Fibroblast of villous mesenchyme (primary cell): Measurements from ENCODE around the gene RNF133. TPM values are rescaled to one million over a fixed set of nuclear protein-coding genes. Genes with fewer than 3 reads are reported as not detected.

Source experiments
- DNase-seq: peaks from one replicate; pipeline ENCODE4 v3.0.0-alpha.2; 2010; ENCODE audit warnings: low read depth
- H3K4me3 ChIP-seq: 2 replicates; pipeline ENCODE4 v1.5.1; 2011; ENCODE audit warnings: low read depth, mild to moderate bottlenecking, low read length
- total RNA-seq: library from RNA; depleted of rRNA; stranded (reverse); fragments of >200 nt; gene quantifications from 2 replicates; pipeline ENCODE4 v1.2.3, GENCODE V29; 2012
- TF ChIP-seq, protein P1 (sequence below): IDR thresholded peaks from 2 replicates; pipeline ENCODE4 v1.5.1; 2012; ENCODE audit warnings: low read depth, mild to moderate bottlenecking, low read length; ENCODE audit not compliant: insufficient read depth

The RNF133 gene
- total RNA-seq = 0.32 and 0.86 TPM in 2 replicates

DNA sequence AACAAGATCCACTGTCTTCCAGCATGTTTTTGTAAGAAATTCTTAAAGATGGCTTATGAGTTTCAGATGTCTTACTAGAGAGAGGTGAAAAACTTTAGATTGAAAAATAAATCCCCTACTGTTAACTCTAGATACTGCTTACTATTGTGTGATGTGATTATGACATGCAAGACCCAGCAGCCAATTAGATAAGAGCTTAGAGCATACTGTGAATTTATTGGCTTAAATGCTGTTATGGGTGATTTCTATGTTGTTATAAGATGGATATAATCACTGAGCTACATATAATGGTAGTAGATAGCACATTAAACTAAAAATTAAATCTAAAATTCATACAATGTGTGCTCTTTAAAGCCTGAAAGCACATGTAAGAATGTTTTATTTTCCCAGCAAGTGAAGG is at the start of gene RNF133:
Gene RNF133 (minus strand): TSS at position 101 of the 400 bp plus-strand sequence. CDS start 199 bp downstream, outside the sequence.
- TF ChIP-seq, protein P1, sequence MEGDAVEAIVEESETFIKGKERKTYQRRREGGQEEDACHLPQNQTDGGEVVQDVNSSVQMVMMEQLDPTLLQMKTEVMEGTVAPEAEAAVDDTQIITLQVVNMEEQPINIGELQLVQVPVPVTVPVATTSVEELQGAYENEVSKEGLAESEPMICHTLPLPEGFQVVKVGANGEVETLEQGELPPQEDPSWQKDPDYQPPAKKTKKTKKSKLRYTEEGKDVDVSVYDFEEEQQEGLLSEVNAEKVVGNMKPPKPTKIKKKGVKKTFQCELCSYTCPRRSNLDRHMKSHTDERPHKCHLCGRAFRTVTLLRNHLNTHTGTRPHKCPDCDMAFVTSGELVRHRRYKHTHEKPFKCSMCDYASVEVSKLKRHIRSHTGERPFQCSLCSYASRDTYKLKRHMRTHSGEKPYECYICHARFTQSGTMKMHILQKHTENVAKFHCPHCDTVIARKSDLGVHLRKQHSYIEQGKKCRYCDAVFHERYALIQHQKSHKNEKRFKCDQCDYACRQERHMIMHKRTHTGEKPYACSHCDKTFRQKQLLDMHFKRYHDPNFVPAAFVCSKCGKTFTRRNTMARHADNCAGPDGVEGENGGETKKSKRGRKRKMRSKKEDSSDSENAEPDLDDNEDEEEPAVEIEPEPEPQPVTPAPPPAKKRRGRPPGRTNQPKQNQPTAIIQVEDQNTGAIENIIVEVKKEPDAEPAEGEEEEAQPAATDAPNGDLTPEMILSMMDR = no peak
- H3K4me3 ChIP-seq = no peak within 1 kb of the TSS
- DNase-seq = no peak

GRCh38 chr7:122748195-122748594 is 49.3 kb upstream of the RNF133 start:
- no peak for DNase-seq
- no peak overlapping the region for H3K4me3 ChIP-seq
- TF ChIP-seq, protein P1 = no peak

GRCh38 chr7:122746948-122747347 is 48.0 kb upstream of the RNF133 start:
- no peak overlapping the region for H3K4me3 ChIP-seq
- TF ChIP-seq, protein P1 = no peak
- no peak for DNase-seq

DNA sequence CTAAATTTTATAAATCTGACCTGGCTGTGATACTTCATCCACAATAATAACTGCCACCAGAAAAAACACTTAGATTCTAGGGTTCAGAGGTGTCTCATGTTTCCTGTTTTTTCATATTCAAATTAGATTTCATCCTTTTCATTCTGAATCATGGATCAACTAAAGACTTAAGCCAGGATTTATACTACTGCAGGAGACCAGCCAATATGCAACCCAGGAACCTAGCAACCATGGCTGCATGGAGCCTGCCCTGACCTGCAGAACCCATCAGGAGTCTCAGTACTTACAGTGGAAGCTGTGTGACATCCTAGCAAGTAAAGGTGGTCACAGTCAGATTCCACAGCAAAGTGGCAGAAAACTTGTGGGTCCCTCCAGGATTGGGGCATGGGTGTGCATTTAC is 44.3 kb upstream of the RNF133 start:
- no peak overlapping the region for H3K4me3 ChIP-seq
- DNase-seq = no peak
- TF ChIP-seq, protein P1 = no peak

- TF ChIP-seq, protein P1 = no peak
- H3K4me3 ChIP-seq = no peak overlapping the region
- no peak for DNase-seq
Observed at GRCh38 chr7:122738947-122739346, 40.0 kb upstream of the RNF133 start.

GRCh38 chr7:122736183-122736582 is 37.3 kb upstream of the RNF133 start:
- TF ChIP-seq, protein P1 = no peak
- H3K4me3 ChIP-seq = no peak overlapping the region
- no peak for DNase-seq

- H3K4me3 ChIP-seq = no peak overlapping the region
- DNase-seq = no peak
- TF ChIP-seq, protein P1 = no peak
Observed at GRCh38 chr7:122727759-122728158, 28.8 kb upstream of the RNF133 start.
